ENCODE data around the gene SUMF1.
"Not testable (repeated sequence)": the region's sequence is repeated elsewhere in the genome, so short reads cannot be mapped to it uniquely, and the experiment has no call there.

Gene SUMF1

GRCh38 chr3:4458961-4459360 is 8.1 kb downstream of the SUMF1 start:
- DNase-seq: no peak

GRCh38 chr3:4456780-4457179 is 10.3 kb downstream of the SUMF1 start:
- DNase-seq: not testable (repeated sequence)

- no peak for DNase-seq
These were observed 12.9 kb downstream of the SUMF1 start for GRCh38 chr3:4454142-4454541.

GRCh38 chr3:4449043-4449805 is 17.8 kb downstream of the SUMF1 start:
- no peak for DNase-seq

- DNase-seq: no peak
These were observed 18.9 kb downstream of the SUMF1 start for GRCh38 chr3:4448187-4448586.

- DNase-seq: no peak
These were observed 19.6 kb downstream of the SUMF1 start for GRCh38 chr3:4447295-4447999.

- no peak for DNase-seq
These were observed 26.1 kb downstream of the SUMF1 start for GRCh38 chr3:4440951-4441350.

GRCh38 chr3:4438296-4438695 is 28.8 kb downstream of the SUMF1 start:
- no peak for DNase-seq

- DNase-seq: no peak
These were observed 34.8 kb downstream of the SUMF1 start for GRCh38 chr3:4432259-4432658.

- DNase-seq: no peak
These were observed 37.3 kb downstream of the SUMF1 start for GRCh38 chr3:4429648-4430350.

- no peak for DNase-seq
These were observed 40.2 kb downstream of the SUMF1 start for GRCh38 chr3:4426782-4427344.

GRCh38 chr3:4426261-4426781 is 40.7 kb downstream of the SUMF1 start:
- no peak for DNase-seq

GRCh38 chr3:4425707-4426106 is 41.4 kb downstream of the SUMF1 start:
- no peak for DNase-seq

GRCh38 chr3:4425055-4425454 is 42.0 kb downstream of the SUMF1 start:
- no peak for DNase-seq

- DNase-seq: no peak
These were observed 45.9 kb downstream of the SUMF1 start for GRCh38 chr3:4421121-4421520.

- no peak for DNase-seq
These were observed 47.1 kb downstream of the SUMF1 start for GRCh38 chr3:4419920-4420319.

GRCh38 chr3:4419386-4419785 is 47.7 kb downstream of the SUMF1 start:
- no peak for DNase-seq

- DNase-seq: no peak
These were observed 48.9 kb downstream of the SUMF1 start for GRCh38 chr3:4418156-4418555.

- no peak for DNase-seq
These were observed 49.6 kb downstream of the SUMF1 start for GRCh38 chr3:4417449-4417848.

- DNase-seq: no peak
These were observed 50.1 kb downstream of the SUMF1 start for GRCh38 chr3:4416961-4417360.

- no peak for DNase-seq
These were observed 50.6 kb downstream of the SUMF1 start for GRCh38 chr3:4416427-4416945.

GRCh38 chr3:4413467-4413866 is 53.6 kb downstream of the SUMF1 start:
- DNase-seq: no peak

GRCh38 chr3:4411833-4412232 is 55.2 kb downstream of the SUMF1 start:
- no peak for DNase-seq
